Ishikawa (cell line): ENCODE results near the gene MAN2B2.

Experiments
- CEBPB ChIP-seq: IDR thresholded peaks from 2 replicates; pipeline ENCODE4 v1.6.1; 2012
- CREB1 ChIP-seq: IDR thresholded peaks from 2 replicates; pipeline ENCODE4 v1.6.1; 2012; ENCODE audit warnings: low read depth
- EGR1 ChIP-seq: IDR thresholded peaks from 2 replicates; pipeline ENCODE4 v1.6.1; 2012
- EP300 ChIP-seq: IDR thresholded peaks from 2 replicates; pipeline ENCODE4 v1.6.1; 2012; ENCODE audit warnings: borderline replicate concordance
- FOXM1 ChIP-seq: IDR thresholded peaks from 2 replicates; pipeline ENCODE4 v1.6.1; 2012; ENCODE audit warnings: low read depth, borderline replicate concordance
- MAX ChIP-seq: IDR thresholded peaks from 2 replicates; pipeline ENCODE4 v1.6.1; 2012
- NFIC ChIP-seq: IDR thresholded peaks from 2 replicates; pipeline ENCODE4 v1.6.1; 2012
- RAD21 ChIP-seq: IDR thresholded peaks from 2 replicates; pipeline ENCODE4 v1.6.1; 2012; ENCODE audit warnings: low read depth
- REST ChIP-seq: IDR thresholded peaks from 2 replicates; pipeline ENCODE4 v1.6.1; 2012; ENCODE audit warnings: low read depth, mild to moderate bottlenecking
- TAF1 ChIP-seq: IDR thresholded peaks from 2 replicates; pipeline ENCODE4 v1.6.1; 2012; ENCODE audit warnings: low read depth, mild to moderate bottlenecking
- TCF12 ChIP-seq: IDR thresholded peaks from 2 replicates; pipeline ENCODE4 v1.6.1; 2012; ENCODE audit warnings: low read depth
- TEAD4 ChIP-seq: IDR thresholded peaks from 2 replicates; pipeline ENCODE4 v1.6.1; 2012
- USF1 ChIP-seq: IDR thresholded peaks from 2 replicates; pipeline ENCODE4 v1.6.1; 2012
- YY1 ChIP-seq: IDR thresholded peaks from 2 replicates; pipeline ENCODE4 v1.6.1; 2012; ENCODE audit warnings: low read depth
- ZBTB7A ChIP-seq: IDR thresholded peaks from 2 replicates; pipeline ENCODE4 v1.6.1; 2012; ENCODE audit warnings: low read depth

MAN2B2 gene

GRCh38 chr4:6612961-6613675 lies 38.1 kb downstream of the MAN2B2 start:
- TF ChIP-seq RAD21 (no peak), USF1 (peak; percentile 83)

- TF ChIP-seq FOXM1 (no peak), MAX (no peak), TCF12 (no peak), NFIC (no peak), EP300 (no peak), TEAD4 (no peak), USF1 (no peak), YY1 (no peak)
These were observed 39.0 kb downstream of the MAN2B2 start for GRCh38 chr4:6613676-6614651.

GRCh38 chr4:6614701-6615230 lies 39.8 kb downstream of the MAN2B2 start:
- TF ChIP-seq ZBTB7A = no peak
- TF ChIP-seq USF1 = no peak
- no peak for TF ChIP-seq REST
- no peak for TF ChIP-seq TAF1
- no peak for TF ChIP-seq YY1
- TF ChIP-seq MAX = no peak
- no peak for TF ChIP-seq EGR1
- no peak for TF ChIP-seq RAD21
- TF ChIP-seq FOXM1 = no peak
- TF ChIP-seq TCF12 = no peak
- no peak for TF ChIP-seq TEAD4
- TF ChIP-seq CEBPB = no peak
- TF ChIP-seq EP300 = no peak
- no peak for TF ChIP-seq NFIC
- TF ChIP-seq CREB1 = no peak

DNA sequence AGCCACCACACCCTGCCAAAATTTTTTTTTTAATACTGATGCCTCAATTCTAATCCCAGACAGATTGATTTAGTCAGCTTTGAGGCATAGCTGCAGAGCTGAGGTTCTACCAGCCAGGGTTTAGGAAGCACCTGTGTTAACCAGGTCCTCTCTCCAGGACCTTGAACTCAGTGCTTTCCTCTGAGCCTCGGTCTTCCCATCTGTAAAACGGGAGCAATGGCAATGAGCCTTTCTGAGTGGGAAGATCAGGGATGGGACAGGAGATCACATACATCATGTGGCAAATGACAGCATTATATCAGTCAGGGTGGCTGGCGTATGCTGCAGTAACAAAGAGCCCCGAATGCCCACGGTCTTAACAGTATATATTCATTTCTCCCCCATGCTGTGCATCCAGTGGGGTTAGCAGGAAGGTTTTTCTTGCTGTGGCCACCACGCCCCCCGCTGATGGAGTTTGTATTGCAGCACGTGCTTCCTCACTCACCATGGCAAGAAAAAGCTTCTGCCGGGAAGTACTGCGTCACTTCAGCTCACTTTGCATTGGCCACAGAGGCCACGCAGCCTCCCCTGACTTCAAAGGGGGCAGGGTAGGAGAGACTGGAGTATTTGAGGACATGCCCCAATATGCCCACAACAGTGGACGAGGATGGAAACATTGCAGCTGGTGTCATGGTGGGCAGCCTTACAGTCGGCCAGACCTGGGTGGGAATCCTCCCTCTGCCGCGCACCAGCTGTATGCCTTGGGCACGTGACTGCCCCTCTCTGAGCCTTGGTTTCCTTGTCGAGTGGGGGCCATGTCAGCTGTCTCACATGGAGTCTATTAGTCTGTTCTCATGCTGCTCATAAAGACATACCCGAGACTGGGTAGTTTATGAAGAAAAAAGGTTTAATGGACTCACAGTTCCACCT lies 41.4 kb downstream of the MAN2B2 start:
- TF ChIP-seq YY1 (no peak), TEAD4 (no peak), ZBTB7A (no peak), TCF12 (no peak), TAF1 (no peak), EP300 (no peak), NFIC (no peak), MAX (no peak), RAD21 (no peak; the same call in 1 of the 2 replicates), REST (no peak), CREB1 (no peak), USF1 (no peak), FOXM1 (no peak)
